ENCODE results near the gene KPNA4. TPM values are rescaled to one million over a fixed set of nuclear protein-coding genes. Genes with fewer than 3 reads are reported as not detected.

Gene KPNA4
- total and polyA plus RNA-seq, 2 donors (not counting 3 experiments of a cell fraction or from before 2014, with no cell fraction given): 12.2 to 70.1 TPM

DNA sequence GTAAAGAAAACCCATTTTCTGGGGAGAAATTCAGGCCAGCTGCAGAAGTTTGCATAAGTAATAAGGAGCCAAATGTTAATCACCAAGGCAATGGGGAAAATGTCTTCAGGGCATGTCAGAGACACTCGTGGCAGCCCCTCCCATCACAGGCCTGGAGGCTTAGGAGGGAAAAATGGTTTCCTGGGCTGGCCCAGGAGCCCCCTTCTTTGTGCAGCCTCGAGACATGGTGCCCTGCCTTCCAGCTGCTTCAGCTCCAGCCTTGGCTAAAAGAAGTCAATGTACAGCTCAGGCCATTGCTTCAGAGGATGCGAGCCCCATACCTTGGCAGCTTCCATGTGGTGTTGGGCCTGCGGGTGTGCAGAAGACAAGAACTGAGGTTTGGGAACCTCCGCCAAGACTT is 95.2 kb downstream of the KPNA4 start:
- H3K9ac ChIP-seq (replicated peaks; ENCODE audit: extremely low read depth, insufficient read depth, low read length): no peak overlapping the region
- no peaks in the 10 kb centered on the region for H3K9me1 ChIP-seq (replicated peaks; ENCODE audit: control insufficient read depth, extremely low read depth, insufficient read depth, low read length)
- DNase-seq (ENCODE audit: low read depth, low spot score) (no peak), FAIRE-seq (no peak)
- intact Hi-C loops (cut with micrococcal nuclease): no loop called here
- H3K79me2 ChIP-seq (ENCODE audit: control insufficient read depth, insufficient read depth, low read length): no peaks in the 10 kb centered on the region
- CTCF ChIA-PET: no interaction called here
- no peaks in the 10 kb centered on the region for H3K9me3 ChIP-seq (replicated peaks; ENCODE audit: control insufficient read depth, insufficient read depth, low read length)
- no peaks in the 10 kb centered on the region for H3K36me3 ChIP-seq (ENCODE audit: control insufficient read depth in 2 of 2, extremely low read depth in 1 of 2, insufficient read depth in 2 of 2, low read length in 2 of 2)
- no TSS peak for BruUV-seq (replicated peaks)
- H3K27me3 ChIP-seq (ENCODE audit: control insufficient read depth in 2 of 2, insufficient read depth in 2 of 2, low read length in 2 of 2): peaks cover 21 to 29% of the 10 kb centered on the region in 2 experiments
- TF ChIP-seq FOS (IDR thresholded peaks at IDR 0.05; ENCODE audit: borderline replicate concordance, insufficient read depth, low read length) (no peak), GATA2 (IDR thresholded peaks at IDR 0.05; ENCODE audit: insufficient read depth, insufficient read length, low read depth, low read length) (no peak), JUN (IDR thresholded peaks at IDR 0.05; ENCODE audit: borderline replicate concordance, insufficient read depth, insufficient read length, low read depth) (no peak), MYC (IDR thresholded peaks at IDR 0.05; ENCODE audit: low read depth, low read length) (no peak), POLR2AphosphoS5 (IDR thresholded peaks at IDR 0.05; ENCODE audit: insufficient read depth, low read depth, low read length) (no peak), POLR2A (IDR thresholded peaks at IDR 0.05; ENCODE audit: low read depth, low read length) (no peak), EZH2 (IDR thresholded peaks at IDR 0.05; ENCODE audit: borderline replicate concordance, low read depth, low read length, severe bottlenecking) (no peak)
- TF ChIP-seq, protein P1, sequence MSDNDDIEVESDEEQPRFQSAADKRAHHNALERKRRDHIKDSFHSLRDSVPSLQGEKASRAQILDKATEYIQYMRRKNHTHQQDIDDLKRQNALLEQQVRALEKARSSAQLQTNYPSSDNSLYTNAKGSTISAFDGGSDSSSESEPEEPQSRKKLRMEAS (IDR thresholded peaks at IDR 0.05; ENCODE audit: insufficient read depth, insufficient read length): no peak
- TF ChIP-seq, protein P2, sequence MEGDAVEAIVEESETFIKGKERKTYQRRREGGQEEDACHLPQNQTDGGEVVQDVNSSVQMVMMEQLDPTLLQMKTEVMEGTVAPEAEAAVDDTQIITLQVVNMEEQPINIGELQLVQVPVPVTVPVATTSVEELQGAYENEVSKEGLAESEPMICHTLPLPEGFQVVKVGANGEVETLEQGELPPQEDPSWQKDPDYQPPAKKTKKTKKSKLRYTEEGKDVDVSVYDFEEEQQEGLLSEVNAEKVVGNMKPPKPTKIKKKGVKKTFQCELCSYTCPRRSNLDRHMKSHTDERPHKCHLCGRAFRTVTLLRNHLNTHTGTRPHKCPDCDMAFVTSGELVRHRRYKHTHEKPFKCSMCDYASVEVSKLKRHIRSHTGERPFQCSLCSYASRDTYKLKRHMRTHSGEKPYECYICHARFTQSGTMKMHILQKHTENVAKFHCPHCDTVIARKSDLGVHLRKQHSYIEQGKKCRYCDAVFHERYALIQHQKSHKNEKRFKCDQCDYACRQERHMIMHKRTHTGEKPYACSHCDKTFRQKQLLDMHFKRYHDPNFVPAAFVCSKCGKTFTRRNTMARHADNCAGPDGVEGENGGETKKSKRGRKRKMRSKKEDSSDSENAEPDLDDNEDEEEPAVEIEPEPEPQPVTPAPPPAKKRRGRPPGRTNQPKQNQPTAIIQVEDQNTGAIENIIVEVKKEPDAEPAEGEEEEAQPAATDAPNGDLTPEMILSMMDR (IDR thresholded peaks at IDR 0.05; ENCODE audit: extremely low read depth in 1 of 2, insufficient read depth in 1 of 2, low read depth in 1 of 2, low read length in 2 of 2): no peak
- H2AFZ ChIP-seq (ENCODE audit: low read depth, low read length): no peak overlapping the region
- no peak overlapping the region for H3K4me2 ChIP-seq (ENCODE audit: insufficient read depth, low read length)
- H3K4me3 ChIP-seq (replicated peaks in 1 of 3; ENCODE audit: insufficient read depth in 1 of 3, low read depth in 1 of 3, low read length in 3 of 3): no peak overlapping the region
- H3K27ac ChIP-seq (ENCODE audit: insufficient read depth, low read depth, low read length): no peak overlapping the region
- dilution Hi-C loops (cut with MboI; ENCODE audit: extremely low pct_ligation_motif_present, low sequenced_read_pairs): no loop called here
- H4K20me1 ChIP-seq (replicated peaks; ENCODE audit: control insufficient read depth, extremely low read depth, insufficient read depth, low read length): no peaks in the 10 kb centered on the region
- H3K4me1 ChIP-seq (ENCODE audit: control insufficient read depth, extremely low read depth, insufficient read depth, low read length): no peaks in the 10 kb centered on the region
- POLR2A ChIA-PET: no interaction called here
